HS-27A (cell line): ENCODE measurements around the gene SLC26A8.
"Not testable (repeated sequence)": the region's sequence is repeated elsewhere in the genome, so short reads cannot be mapped to it uniquely, and the experiment has no call there.

ENCODE experiments used
- DNase-seq: peaks from one replicate; pipeline ENCODE4 v3.0.0-alpha.2; 2012; ENCODE audit warnings: low read depth, missing footprints

Gene SLC26A8

DNA sequence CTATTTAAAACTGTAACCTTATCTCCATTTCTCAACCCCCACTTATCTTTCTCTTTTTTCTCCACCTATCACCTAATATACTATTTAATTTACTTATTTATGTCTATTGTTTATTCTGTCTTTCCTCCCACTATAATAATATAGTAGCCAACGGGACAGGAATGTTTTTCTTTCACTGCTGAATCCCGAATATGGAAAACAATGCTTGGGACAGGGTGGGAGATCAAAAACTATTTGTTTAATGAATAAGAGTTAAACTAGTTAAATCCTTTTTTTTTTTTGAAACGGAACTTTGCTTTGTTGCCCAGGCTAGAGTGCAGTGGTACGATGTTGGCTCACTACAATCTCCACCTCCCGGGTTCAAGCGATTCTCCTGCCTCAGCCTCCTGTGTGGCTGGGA, 109.9 kb downstream of the SLC26A8 start:
- DNase-seq = no peak

DNA sequence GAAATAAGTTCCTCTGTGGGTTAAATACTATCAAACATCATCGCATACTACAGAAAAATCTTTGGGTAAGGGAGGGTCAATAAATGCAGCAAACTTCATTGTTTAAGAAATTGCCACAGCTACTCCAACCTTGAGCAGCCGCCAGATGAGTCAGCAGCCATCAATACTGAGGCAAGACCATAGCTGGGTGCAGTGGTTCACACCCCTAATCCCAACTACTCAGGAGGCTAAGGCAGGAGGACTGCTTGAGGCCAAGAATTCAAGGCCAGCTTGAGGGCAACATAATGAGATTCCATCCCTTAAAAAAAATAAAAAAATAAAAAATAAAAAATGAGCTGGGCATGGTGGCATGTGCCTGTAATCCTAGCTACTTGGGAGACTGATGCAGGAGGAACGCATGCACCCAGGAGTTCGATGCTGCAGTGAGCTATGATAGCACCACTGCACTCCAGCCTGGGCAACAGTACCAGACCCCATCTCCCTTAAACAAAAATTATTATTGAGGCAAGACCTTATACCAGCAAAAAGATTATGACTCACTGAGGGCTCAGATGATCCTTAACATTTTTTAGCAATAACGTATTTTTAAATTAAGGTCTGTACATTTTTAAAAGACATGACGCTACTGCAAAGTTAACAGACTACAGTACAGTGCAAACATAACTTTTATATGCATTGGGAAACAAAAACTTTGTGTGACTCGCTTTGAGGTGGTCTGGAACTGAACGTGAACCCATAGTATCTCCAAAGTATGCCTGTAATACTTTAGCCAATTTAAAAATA, 112.4 kb downstream of the SLC26A8 start:
- no peak for DNase-seq

DNA sequence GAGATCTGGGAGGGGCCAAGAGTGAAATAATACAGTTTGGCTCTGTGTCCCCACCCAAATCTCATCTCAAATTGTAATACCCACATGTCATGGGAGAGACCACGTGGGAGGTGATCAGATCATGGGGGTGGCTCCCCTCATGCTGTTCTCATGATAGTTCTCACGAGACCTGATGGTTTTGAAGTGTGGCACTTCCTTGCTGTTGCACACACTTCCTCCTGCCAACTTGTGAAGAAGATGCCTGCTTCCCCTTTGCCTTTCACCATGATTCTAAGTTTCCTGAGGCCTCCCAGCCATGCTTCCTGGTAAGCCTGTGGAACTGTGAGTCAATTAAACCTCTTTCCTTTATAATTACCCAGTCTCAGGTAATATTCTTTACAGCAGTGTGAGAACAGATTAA, 114.9 kb downstream of the SLC26A8 start:
- DNase-seq = not testable (repeated sequence)

DNA sequence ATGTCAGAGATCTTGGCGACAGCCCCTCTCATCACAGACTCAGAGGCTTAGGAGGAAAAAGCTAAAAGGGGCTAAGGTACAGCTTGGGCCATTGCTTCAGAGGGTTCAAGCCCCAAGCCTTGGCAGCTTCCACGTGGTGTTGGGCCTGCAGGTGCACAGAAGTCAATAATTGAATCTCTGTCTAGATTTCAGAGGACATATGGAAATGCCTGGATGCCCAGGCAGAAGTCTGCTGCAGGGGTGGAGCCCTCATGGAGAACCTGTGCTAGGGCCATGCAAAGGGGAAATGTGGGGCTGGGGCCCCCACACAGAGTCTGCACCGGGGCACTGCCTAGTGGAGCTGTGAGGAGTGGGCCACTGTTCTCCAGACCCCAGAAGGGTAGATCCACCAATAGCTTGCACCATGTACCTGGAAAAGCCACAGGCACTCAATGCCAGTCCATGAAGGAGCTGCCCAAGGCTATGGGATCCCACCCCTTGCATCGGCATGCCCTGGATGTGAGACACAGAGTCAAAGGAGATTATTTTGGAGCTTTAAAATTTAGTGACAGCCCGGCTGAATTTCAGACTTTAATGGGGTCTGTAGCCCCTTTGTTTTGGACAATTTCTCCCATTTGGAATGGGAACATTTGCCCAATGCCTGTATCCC, 115.6 kb downstream of the SLC26A8 start:
- not testable (repeated sequence) for DNase-seq

DNA sequence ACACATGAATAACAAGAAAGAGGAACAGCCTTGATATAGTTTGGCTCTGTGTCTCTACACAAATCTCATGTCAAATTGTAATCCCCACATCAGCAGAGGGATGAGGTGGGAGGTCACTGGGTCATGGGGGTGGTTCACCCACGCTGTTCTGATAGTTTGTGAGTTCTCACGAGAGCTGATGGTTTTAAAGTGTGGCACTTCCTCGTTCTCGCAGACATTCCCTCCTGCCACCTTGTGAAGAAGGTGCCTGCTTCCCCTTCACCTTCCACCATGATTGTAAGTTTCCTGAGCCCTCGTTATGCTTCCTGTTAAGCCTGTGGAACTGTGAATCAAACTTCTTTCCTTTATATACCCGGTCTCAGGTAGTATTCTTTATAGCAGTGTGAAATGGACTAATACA, 116.7 kb downstream of the SLC26A8 start:
- no peak for DNase-seq

DNA sequence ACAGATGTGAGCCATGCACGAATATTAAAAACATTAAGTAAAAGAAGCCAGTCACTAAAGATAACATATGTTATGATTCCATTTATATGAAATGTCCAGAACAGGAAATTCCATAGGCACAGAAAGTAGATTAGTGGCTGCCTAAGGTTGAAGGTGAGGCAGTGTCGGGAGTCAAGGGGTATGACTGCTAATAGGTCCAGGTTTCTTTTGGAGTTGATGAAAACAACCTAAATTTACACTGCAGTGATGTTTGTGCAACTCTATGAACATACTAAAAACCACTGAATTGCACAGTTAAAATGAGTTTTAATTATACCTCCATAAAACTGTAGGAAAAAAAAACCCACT, 118.0 kb downstream of the SLC26A8 start:
- no peak for DNase-seq

DNA sequence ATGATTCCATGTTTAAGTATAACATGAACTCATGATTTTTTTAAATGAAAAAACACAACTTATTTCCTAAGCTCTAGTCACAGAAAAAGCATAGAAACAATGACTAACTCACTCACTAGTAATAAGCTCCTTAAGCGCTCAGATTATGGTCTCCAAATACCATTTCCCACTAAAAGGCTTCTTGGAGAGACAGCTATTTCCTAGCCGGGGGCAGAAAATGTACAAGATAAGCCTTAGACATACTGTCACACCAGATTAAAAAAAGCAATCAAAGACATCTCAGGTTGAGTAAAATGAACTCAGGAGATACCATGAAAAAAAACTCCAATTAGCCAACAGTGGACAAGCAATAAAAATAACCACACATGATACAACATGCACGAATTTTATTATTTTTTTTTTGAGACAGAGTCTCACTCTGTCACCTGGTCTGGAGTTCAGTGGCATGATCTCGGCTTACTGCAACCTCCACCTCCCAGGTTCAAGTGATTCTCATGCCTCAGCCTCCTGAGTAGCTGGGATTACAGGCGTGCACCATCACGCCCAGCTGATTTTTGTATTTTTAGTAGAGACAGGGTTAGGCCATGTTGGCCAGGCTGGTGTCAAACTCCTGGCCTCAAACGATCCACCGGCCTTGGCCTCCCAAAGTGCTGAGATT, 118.5 kb downstream of the SLC26A8 start:
- DNase-seq = no peak

DNA sequence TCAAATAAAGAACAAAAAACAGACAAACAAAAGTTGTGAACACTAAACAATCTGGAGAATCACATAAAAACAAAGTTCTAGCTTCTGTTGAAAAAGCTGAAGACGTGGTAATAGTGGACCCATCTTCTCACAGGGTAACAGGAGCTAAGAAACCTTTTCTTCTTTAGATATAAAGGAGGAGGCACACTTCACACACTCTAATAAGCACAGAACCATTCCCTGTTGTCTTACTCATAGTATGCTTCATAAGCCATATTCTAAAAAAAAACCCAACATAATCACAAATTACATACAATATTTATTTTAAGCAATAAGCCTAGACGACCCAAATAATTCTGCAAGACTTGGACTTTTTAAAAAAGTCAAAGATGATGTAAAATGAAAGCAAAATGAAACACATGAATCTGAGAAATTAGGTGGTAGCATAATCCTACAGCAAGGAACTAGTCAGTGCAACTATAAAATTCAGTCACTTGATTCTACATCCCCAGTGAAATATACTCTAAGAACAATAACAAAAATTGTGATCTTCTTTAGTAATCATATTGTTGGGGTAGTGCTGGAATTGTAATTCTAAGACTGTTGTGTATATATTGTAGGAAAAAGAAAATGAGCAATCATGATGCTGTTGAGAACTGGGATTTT, 119.2 kb downstream of the SLC26A8 start:
- DNase-seq = no peak

DNA sequence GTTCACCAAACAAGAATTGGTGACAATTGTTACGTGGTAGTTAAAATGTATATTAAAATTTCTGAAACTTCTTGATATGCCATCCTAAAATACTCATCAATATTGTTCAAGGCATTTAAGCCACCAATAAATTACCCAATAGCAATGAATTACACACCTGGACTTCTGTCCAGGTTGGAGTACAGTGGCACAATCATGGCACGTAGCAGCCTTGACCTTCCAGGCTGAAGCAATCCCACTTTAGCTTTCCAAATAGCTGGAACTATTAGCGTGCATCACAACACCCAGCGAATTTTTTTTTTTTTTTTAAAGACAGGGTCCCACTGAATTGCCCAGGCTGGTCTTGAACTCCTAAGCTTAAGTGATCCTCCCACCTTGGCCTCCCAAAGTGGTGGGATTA, 120.8 kb downstream of the SLC26A8 start:
- DNase-seq = no peak

DNA sequence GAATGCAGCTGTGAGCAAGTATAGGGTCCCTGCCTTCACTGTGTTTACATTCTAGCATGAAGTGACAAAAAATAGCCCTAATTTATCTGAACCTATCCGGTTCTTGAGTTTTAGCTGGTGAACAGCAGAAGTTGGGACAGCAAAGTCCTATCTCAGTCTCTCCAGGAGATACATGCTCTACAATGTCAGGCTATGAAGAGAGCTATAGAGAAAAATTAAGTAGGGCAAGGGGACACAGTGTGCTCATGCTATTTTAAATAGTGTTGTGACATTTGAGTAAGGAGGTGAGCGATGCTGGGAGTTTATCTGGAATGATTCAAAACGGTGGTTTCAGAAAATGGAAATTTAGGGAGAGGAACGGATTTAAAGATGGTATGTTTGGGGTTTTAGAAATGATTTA, 124.0 kb downstream of the SLC26A8 start:
- no peak for DNase-seq

DNA sequence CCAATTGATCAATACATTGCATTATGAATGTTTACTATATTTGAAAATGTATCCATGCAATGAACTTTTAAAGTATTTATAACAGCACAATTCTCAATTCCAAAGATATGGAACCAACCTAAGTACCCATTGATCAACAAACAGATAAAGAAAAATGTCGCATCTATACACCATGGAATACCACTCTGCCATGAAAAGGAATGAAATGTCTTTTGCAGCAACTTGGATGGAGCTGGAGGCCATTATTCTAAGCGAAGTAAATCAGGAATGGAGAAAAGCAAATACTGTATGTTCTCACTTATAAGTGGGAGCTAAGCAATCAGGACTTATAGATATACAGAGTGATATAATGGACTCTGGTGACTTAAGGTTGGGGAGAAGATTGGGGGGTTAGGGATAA, 126.4 kb downstream of the SLC26A8 start:
- no peak for DNase-seq

DNA sequence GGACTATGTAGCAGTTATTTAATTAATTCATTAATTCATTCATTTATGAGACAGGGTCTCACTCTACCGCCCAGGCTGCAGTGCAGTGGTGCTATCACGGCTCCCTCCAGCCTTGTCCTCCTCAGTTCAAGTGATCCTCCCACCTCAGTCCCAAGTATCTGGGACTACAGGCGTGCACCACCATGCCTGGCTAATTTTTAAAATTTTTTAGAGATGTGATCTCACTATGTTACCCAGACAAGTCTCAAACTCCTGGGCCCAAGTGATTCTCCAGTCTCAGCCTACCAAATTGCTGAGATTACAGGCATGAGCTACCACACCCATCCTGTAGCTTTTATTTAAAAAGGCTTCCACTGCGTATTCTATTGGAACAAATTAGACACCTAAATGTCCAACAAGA, 127.0 kb downstream of the SLC26A8 start:
- no peak for DNase-seq

DNA sequence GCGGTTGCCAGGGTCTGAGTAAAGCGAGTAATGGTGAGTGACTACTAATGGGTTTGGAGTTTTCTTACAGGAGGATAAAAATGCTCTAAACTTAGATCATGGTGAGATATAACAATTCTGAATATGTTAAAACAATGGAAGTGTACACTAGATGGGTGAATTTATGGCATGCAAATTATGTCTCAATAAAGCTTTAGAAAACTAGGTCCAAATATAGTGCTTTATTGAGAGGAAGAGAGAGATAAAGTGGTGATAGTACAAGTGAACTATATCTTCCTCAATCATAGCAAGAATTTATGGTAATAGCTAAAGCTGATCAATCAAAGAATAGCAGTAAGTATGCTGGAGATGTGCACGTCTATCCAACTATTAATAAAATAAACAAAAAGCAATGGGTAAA, 127.4 kb downstream of the SLC26A8 start:
- DNase-seq = no peak

DNA sequence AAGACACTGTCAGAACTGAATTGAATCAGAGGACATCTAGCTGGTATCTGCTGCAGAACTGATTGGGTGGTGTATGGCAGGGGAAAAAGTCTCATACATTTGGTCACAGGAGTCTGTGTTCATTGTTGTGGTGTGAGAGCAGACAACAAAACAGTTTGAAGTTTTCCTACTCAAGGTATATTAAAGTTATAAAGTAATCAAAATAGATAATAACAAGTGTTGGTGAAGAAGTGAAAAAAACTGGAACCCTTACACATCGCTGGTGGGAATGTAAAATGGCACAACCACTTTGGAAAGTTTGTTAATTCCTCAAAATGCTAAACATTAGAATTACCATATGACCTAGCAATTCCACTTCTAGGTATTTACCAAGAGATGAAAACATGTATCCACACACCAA, 128.2 kb downstream of the SLC26A8 start:
- DNase-seq = no peak

DNA sequence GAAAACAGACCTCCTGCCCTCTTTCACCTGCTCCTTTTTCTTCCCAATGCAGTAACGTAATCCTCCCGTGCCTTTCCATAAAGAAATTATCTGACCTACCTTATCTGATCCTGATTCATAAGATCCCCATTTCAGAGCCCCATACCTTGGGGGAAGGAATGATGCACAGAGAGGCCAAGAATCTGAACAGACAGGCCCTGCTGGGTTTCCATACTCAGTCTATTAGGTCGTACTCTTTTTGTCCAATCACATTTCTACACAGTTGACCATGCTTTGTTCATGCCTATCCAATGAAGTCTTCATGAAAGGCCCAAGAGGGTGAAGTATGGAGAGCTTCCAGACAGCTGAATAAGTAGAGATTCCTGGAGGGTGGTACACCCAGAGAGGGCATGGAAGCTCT, 128.9 kb downstream of the SLC26A8 start:
- no peak for DNase-seq

DNA sequence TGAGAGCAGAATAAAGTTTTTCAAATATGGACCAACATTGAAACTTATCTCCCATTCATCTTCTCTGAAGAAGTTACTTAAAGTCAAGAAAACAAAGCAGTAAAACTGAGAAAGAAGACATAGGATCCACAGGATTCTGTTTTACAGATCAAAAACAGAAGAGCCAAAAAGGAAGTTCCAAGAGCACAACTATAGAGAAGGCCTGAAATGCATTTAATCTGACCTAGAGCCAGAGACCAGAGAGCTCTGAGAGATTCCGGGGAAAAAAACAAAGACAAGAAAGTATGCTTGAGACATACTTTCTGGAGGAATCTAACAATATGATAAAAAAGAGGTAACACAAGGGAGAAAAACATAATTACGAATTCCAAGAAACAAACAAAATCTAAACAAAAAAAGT, 129.7 kb downstream of the SLC26A8 start:
- DNase-seq = no peak
